Natural killer cell (primary cell): ENCODE measurements around the gene APBA2. TPM values are rescaled to one million over a fixed set of nuclear protein-coding genes. Genes with fewer than 3 reads are reported as not detected.

ENCODE experiments used
- ATAC-seq, 3 donors: fragments of 150-1000 bp in 2 of 3; fragments of 200-7000 bp in 1 of 3; cut with Tn5 transposase; 1 replicate in 1 of 3; 2 replicates in 2 of 3; pipeline ENCODE4 v1.10.0; 2021; ENCODE audit warnings: mild to moderate bottlenecking in 2 of 3, moderate library complexity in 2 of 3
- DNase-seq, 2 donors: peaks; one replicate each; pipeline versions ENCODE4 v3.0.0 to v3.0.0-alpha.2; 2013 to 2021; ENCODE audit warnings: mixed read lengths in 1 of 2
- H3K27ac ChIP-seq: one replicate; pipeline ENCODE4 v1.5.1; 2013; ENCODE audit warnings: mild to moderate bottlenecking, low read length
- H3K27me3 ChIP-seq: one replicate; pipeline ENCODE4 v1.6.1; 2013; ENCODE audit warnings: low read length; ENCODE audit not compliant: control insufficient read depth, insufficient read depth
- H3K36me3 ChIP-seq: one replicate; pipeline ENCODE4 v1.6.1; 2013; ENCODE audit warnings: low read length; ENCODE audit not compliant: control insufficient read depth, insufficient read depth
- H3K4me1 ChIP-seq: one replicate; pipeline ENCODE4 v1.6.1; 2013; ENCODE audit warnings: low read length; ENCODE audit not compliant: control insufficient read depth, insufficient read depth
- H3K4me3 ChIP-seq: one replicate; pipeline ENCODE4 v1.5.1; 2013; ENCODE audit warnings: low read length
- H3K9me3 ChIP-seq: one replicate; pipeline ENCODE4 v1.6.1; 2013; ENCODE audit warnings: low read length; ENCODE audit not compliant: control insufficient read depth, insufficient read depth
- H3K27ac Mint-ChIP-seq, 2 donors: one replicate each; pipeline ENCODE4 v1.8.0; 2022; ENCODE audit warnings: mild to moderate bottlenecking in 2 of 2, mixed read lengths in 2 of 2, moderate library complexity in 1 of 2
- H3K27me3 Mint-ChIP-seq, 2 donors: one replicate each; pipeline ENCODE4 v1.8.0; 2022; ENCODE audit warnings: low read depth in 2 of 2, mixed read lengths in 2 of 2
- H3K36me3 Mint-ChIP-seq: one replicate; pipeline ENCODE4 v1.8.0; 2022; ENCODE audit warnings: mixed read lengths
- H3K4me1 Mint-ChIP-seq, 2 donors: one replicate each; pipeline ENCODE4 v1.8.0; 2022; ENCODE audit warnings: mixed read lengths in 2 of 2
- H3K4me3 Mint-ChIP-seq: one replicate; pipeline ENCODE4 v1.8.0; 2022; ENCODE audit warnings: mild to moderate bottlenecking, moderate library complexity, mixed read lengths
- H3K9me3 Mint-ChIP-seq, 2 donors: one replicate each; pipeline ENCODE4 v1.8.0; 2022; ENCODE audit warnings: mixed read lengths in 2 of 2
- CTCF ChIP-seq: fragments of 200-600 bp; IDR thresholded peaks from one replicate; pipeline ENCODE4 v1.8.0; 2022; ENCODE audit warnings: antibody characterized with exemption
- WGBS: methylation state at CpG from one replicate; pipeline ENCODE4 v1.1.7; 2013; ENCODE audit warnings: missing lambda C conversion rate; ENCODE audit not compliant: insufficient coverage; 5-methylcytosine and 5-hydroxymethylcytosine counted together
- intact Hi-C: fragments of 100-400 bp; cut with micrococcal nuclease; formaldehyde crosslinking; loops from one replicate; pipeline ENCODE4 v1.14.2; 2022
- total RNA-seq, 4 donors: library from RNA; stranded (reverse); fragments of 120-200 nt in 1 of 4; gene quantifications; one replicate each; pipeline versions ENCODE4 v1.2.3 to v1.2.4, GENCODE V29; 2013 to 2022

APBA2 gene
- total RNA-seq, 3 donors from 2014 or later (not counting 1 experiment from before 2014, with no cell fraction given), result 96.4 to 119 (median 97.9) TPM

GRCh38 chr15:29120593-29121368 lies 235.0 kb downstream of the APBA2 start:
- H3K4me1 Mint-ChIP-seq, result peaks cover 0 to 6% of the 10 kb centered on the region in 2 donors
- Histone ChIP-seq H3K36me3 (no peaks in the 10 kb centered on the region), H3K4me3 (no peak overlapping the region), H3K27me3 (no peaks in the 10 kb centered on the region), H3K9me3 (no peaks in the 10 kb centered on the region), H3K27ac (no peak overlapping the region), H3K4me1 (peaks cover 10% of the 10 kb centered on the region)
- no peak for TF ChIP-seq CTCF
- ATAC-seq (no peak), DNase-seq (no peak)
- intact Hi-C loops, result no loop called here
- H3K4me3 Mint-ChIP-seq, result no peak overlapping the region
- WGBS, result 90% methylated on average over 20 of the region's 20 CpGs
- no peaks in the 10 kb centered on the region for H3K27me3 Mint-ChIP-seq
- H3K9me3 Mint-ChIP-seq, result no peaks in the 10 kb centered on the region
- no peak overlapping the region for H3K27ac Mint-ChIP-seq
- no peaks in the 10 kb centered on the region for H3K36me3 Mint-ChIP-seq

GRCh38 chr15:29121369-29121656 lies 235.5 kb downstream of the APBA2 start:
- no peak overlapping the region for H3K4me3 Mint-ChIP-seq
- Histone ChIP-seq H3K4me3 (no peak overlapping the region), H3K9me3 (no peaks in the 10 kb centered on the region), H3K27ac (no peak overlapping the region), H3K27me3 (no peaks in the 10 kb centered on the region), H3K36me3 (no peaks in the 10 kb centered on the region), H3K4me1 (peaks cover 10% of the 10 kb centered on the region)
- H3K27ac Mint-ChIP-seq, result no peak overlapping the region
- 75% methylated on average over 7 of the region's 7 CpGs for WGBS
- H3K9me3 Mint-ChIP-seq, result no peaks in the 10 kb centered on the region
- peaks cover 0 to 6% of the 10 kb centered on the region in 2 donors for H3K4me1 Mint-ChIP-seq
- no peak for ATAC-seq
- no peak for TF ChIP-seq CTCF
- no peaks in the 10 kb centered on the region for H3K36me3 Mint-ChIP-seq
- intact Hi-C loops, result no loop called here
- H3K27me3 Mint-ChIP-seq, result no peaks in the 10 kb centered on the region
- no peak for DNase-seq

- Histone ChIP-seq H3K4me1 (peaks cover 10% of the 10 kb centered on the region), H3K4me3 (no peak overlapping the region), H3K36me3 (no peaks in the 10 kb centered on the region), H3K27me3 (no peaks in the 10 kb centered on the region), H3K9me3 (no peaks in the 10 kb centered on the region), H3K27ac (no peak overlapping the region)
- peaks cover 0 to 6% of the 10 kb centered on the region in 2 donors for H3K4me1 Mint-ChIP-seq
- H3K27ac Mint-ChIP-seq, result no peak overlapping the region
- peak in 1 of 3 donors; percentile 9 for ATAC-seq
- TF ChIP-seq CTCF, result no peak
- no peak for DNase-seq
- H3K9me3 Mint-ChIP-seq, result no peaks in the 10 kb centered on the region
- H3K27me3 Mint-ChIP-seq, result no peaks in the 10 kb centered on the region
- 79% methylated on average over 9 of the region's 9 CpGs for WGBS
- H3K4me3 Mint-ChIP-seq, result no peak overlapping the region
- H3K36me3 Mint-ChIP-seq, result no peaks in the 10 kb centered on the region
- intact Hi-C loops, result no loop called here
Observed at GRCh38 chr15:29121907-29122306, 236.1 kb downstream of the APBA2 start.

GRCh38 chr15:29122506-29122905 lies 236.7 kb downstream of the APBA2 start:
- no peaks in the 10 kb centered on the region for H3K27me3 Mint-ChIP-seq
- WGBS, result 73% methylated on average over 12 of the region's 12 CpGs
- Histone ChIP-seq H3K4me1 (peaks cover 10% of the 10 kb centered on the region), H3K4me3 (no peak overlapping the region), H3K27me3 (no peaks in the 10 kb centered on the region), H3K27ac (no peak overlapping the region), H3K9me3 (no peaks in the 10 kb centered on the region), H3K36me3 (no peaks in the 10 kb centered on the region)
- H3K4me1 Mint-ChIP-seq, result peaks cover 0 to 6% of the 10 kb centered on the region in 2 donors
- no peaks in the 10 kb centered on the region for H3K36me3 Mint-ChIP-seq
- TF ChIP-seq CTCF, result no peak
- peak in 1 of 3 donors; percentile 48 for ATAC-seq
- no peak overlapping the region for H3K4me3 Mint-ChIP-seq
- intact Hi-C loops, result no loop called here
- no peak overlapping the region for H3K27ac Mint-ChIP-seq
- no peak for DNase-seq
- no peaks in the 10 kb centered on the region for H3K9me3 Mint-ChIP-seq
